DND-41 (cell line): ENCODE results near the gene AFAP1.

Experiments used
- ATAC-seq: fragments of 200-7000 bp; cut with Tn5 transposase; 3 replicates; pipeline ENCODE4 v1.9.1; 2021; ENCODE audit warnings: low read depth; ENCODE audit not compliant: insufficient read depth
- DNase-seq: peaks from one replicate; pipeline ENCODE4 v3.0.0-alpha.2; 2020
- H2AFZ ChIP-seq: 2 replicates; pipeline ENCODE4 v1.6.0; 2012; ENCODE audit warnings: low read depth, low read length
- H3K27ac ChIP-seq: 2 replicates; pipeline ENCODE4 v1.5.1; 2012; ENCODE audit warnings: low read length, inconsistent platforms
- H3K27me3 ChIP-seq: fragments of 200-600 bp; sonication (generic); 2 replicates; pipeline ENCODE4 v1.6.0; 2012; ENCODE audit warnings: low read length, mild to moderate bottlenecking, inconsistent platforms; ENCODE audit not compliant: insufficient read depth, poor library complexity
- H3K36me3 ChIP-seq: 2 replicates; pipeline ENCODE4 v1.5.1; 2012; ENCODE audit warnings: low read length, inconsistent platforms; ENCODE audit not compliant: insufficient read depth
- H3K4me1 ChIP-seq: 2 replicates; pipeline ENCODE4 v1.5.1; 2012; ENCODE audit warnings: mild to moderate bottlenecking, low read length; ENCODE audit not compliant: insufficient read depth
- H3K4me2 ChIP-seq: 2 replicates; pipeline ENCODE4 v1.6.0; 2012; ENCODE audit warnings: mild to moderate bottlenecking, moderate library complexity, low read length, inconsistent platforms; ENCODE audit not compliant: insufficient read depth
- H3K4me3 ChIP-seq, 2 experiments: fragments of 200-600 bp in 1 of 2; shearing (Covaris generic) in 1 of 2; 2 replicates each; pipeline ENCODE4 v1.5.1; 2012 to 2016; ENCODE audit warnings: inconsistent platforms in 2 of 2, low read length in 2 of 2, mild to moderate bottlenecking in 2 of 2, low read depth in 1 of 2, moderate library complexity in 1 of 2
- H3K79me2 ChIP-seq: 2 replicates; pipeline ENCODE4 v1.6.0; 2012; ENCODE audit warnings: low read length, inconsistent platforms; ENCODE audit not compliant: insufficient read depth
- H3K9ac ChIP-seq: 2 replicates; pipeline ENCODE4 v1.6.0; 2012; ENCODE audit warnings: low read depth, mild to moderate bottlenecking, inconsistent platforms, low read length, moderate library complexity
- H3K9me3 ChIP-seq: 2 replicates; pipeline ENCODE4 v1.5.1; 2012; ENCODE audit warnings: low read length, moderate library complexity, mild to moderate bottlenecking, inconsistent platforms; ENCODE audit not compliant: insufficient read depth, severe bottlenecking
- H4K20me1 ChIP-seq: 2 replicates; pipeline ENCODE4 v1.6.0; 2012; ENCODE audit warnings: low read length; ENCODE audit not compliant: insufficient read depth
- EZH2 ChIP-seq: IDR thresholded peaks from 3 replicates; pipeline ENCODE4 v1.6.1; 2012; ENCODE audit warnings: borderline replicate concordance, low read depth, mild to moderate bottlenecking, moderate library complexity, low read length, inconsistent platforms; ENCODE audit not compliant: severe bottlenecking
- TF ChIP-seq, protein P1 (sequence below): IDR thresholded peaks from 2 replicates; pipeline ENCODE4 v1.5.1; 2012; ENCODE audit warnings: borderline replicate concordance, low read length, moderate library complexity, mild to moderate bottlenecking; ENCODE audit not compliant: poor library complexity, severe bottlenecking; ENCODE audit errors: extremely low read depth

Gene AFAP1

DNA sequence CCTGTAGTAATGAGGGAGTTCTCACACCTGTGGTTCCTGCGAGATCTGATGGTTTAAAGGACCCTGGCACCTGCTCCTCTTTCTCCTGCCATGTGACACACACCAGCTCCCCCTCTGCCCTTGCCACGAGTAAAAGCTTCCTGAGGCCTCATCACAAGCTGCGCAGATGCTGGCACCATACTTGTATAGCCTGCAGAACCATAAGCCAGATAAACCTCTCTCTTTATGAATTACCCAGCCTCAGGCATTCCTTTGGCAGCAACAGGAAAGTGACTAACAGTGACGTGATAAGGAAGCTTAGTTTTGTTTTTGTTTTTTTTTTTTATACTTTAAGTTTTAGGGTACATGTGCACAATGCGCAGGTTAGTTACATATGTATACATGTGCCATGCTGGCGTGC, 130.9 kb downstream of the AFAP1 start:
- Histone ChIP-seq H3K27ac (no peak overlapping the region), H3K79me2 (no peaks in the 10 kb centered on the region), H3K4me2 (no peak overlapping the region), H3K27me3 (peaks cover 36% of the 10 kb centered on the region), H4K20me1 (no peaks in the 10 kb centered on the region), H2AFZ (no peak overlapping the region), H3K4me3 (no peak overlapping the region), H3K4me1 (no peaks in the 10 kb centered on the region), H3K9ac (no peak overlapping the region), H3K9me3 (no peaks in the 10 kb centered on the region), H3K36me3 (no peaks in the 10 kb centered on the region)
- ATAC-seq, result no peak
- DNase-seq, result no peak
- TF ChIP-seq, protein P1, sequence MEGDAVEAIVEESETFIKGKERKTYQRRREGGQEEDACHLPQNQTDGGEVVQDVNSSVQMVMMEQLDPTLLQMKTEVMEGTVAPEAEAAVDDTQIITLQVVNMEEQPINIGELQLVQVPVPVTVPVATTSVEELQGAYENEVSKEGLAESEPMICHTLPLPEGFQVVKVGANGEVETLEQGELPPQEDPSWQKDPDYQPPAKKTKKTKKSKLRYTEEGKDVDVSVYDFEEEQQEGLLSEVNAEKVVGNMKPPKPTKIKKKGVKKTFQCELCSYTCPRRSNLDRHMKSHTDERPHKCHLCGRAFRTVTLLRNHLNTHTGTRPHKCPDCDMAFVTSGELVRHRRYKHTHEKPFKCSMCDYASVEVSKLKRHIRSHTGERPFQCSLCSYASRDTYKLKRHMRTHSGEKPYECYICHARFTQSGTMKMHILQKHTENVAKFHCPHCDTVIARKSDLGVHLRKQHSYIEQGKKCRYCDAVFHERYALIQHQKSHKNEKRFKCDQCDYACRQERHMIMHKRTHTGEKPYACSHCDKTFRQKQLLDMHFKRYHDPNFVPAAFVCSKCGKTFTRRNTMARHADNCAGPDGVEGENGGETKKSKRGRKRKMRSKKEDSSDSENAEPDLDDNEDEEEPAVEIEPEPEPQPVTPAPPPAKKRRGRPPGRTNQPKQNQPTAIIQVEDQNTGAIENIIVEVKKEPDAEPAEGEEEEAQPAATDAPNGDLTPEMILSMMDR, result no peak
- no peak for TF ChIP-seq EZH2

DNA sequence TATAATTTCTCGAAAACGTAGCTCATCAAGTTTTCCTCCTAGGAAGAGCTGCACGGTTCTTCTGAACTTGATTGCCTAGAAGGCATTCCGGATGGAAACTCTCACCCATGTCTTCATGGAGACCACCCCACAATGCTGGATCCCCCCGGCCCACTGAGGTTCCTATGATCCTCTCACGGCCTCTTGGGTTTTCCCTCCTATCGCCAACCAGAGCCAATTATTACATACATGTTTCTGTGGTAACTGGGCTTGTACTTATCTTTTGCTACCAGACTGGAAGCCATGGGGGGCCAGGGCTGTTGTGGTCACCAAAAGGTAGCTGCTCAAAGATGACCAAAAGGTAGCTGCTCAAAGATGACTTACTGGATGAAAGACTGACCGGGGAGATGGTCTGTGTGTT, 131.5 kb downstream of the AFAP1 start:
- Histone ChIP-seq H3K36me3 (no peaks in the 10 kb centered on the region), H3K79me2 (no peaks in the 10 kb centered on the region), H2AFZ (no peak overlapping the region), H3K4me1 (no peaks in the 10 kb centered on the region), H3K27me3 (peaks cover 34% of the 10 kb centered on the region), H3K9ac (no peak overlapping the region), H3K27ac (no peak overlapping the region), H3K4me3 (no peak overlapping the region), H3K9me3 (no peaks in the 10 kb centered on the region), H3K4me2 (no peak overlapping the region), H4K20me1 (no peaks in the 10 kb centered on the region)
- TF ChIP-seq EZH2, result no peak
- TF ChIP-seq, protein P1, result no peak
- DNase-seq (no peak), ATAC-seq (no peak)

DNA sequence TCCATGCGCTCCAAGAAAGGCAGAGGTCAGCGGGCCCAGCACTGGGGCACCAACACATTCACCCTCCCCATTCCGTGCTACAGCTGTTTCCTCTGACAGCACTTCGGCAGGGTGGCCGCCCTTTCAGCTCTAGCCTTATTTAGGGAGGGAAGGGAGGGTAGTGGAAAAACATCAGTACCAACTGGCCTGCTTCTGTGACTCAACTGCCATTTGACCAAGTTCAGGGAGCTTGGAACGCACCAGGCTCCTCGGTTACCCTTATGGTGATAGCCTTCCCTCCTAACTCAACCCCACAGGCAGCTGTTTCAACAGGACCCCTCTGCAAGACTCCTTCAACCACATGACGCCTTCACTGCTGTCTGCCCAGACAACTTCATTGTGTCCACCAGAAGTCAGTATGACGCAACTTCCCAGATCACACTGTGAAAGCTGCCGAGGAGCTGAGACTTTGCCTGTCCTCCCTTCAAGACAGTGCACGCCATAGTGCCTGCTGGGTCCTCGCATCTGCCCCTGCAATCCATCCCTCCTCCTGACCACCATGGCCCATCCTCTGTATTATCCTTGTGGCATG, 132.2 kb downstream of the AFAP1 start:
- H3K9ac ChIP-seq, result no peak overlapping the region
- DNase-seq (no peak), ATAC-seq (no peak)
- no peak overlapping the region for H3K27ac ChIP-seq
- TF ChIP-seq, protein P1, result no peak
- TF ChIP-seq EZH2, result no peak
- H3K36me3 ChIP-seq, result no peaks in the 10 kb centered on the region
- peaks cover 31% of the 10 kb centered on the region for H3K27me3 ChIP-seq
- H3K4me2 ChIP-seq, result no peak overlapping the region
- H3K4me3 ChIP-seq, result no peak overlapping the region
- H2AFZ ChIP-seq, result no peak overlapping the region
- H3K9me3 ChIP-seq, result no peaks in the 10 kb centered on the region
- H4K20me1 ChIP-seq, result no peaks in the 10 kb centered on the region
- H3K4me1 ChIP-seq, result no peaks in the 10 kb centered on the region
- no peaks in the 10 kb centered on the region for H3K79me2 ChIP-seq
